HG03060 (cell line): ENCODE measurements around the gene TRIM21.
"Not testable (repeated sequence)": the region's sequence is repeated elsewhere in the genome, so short reads cannot be mapped to it uniquely, and the experiment has no call there.

Experiments used
- ATAC-seq: cut with Tn5 transposase; IDR thresholded peaks from one replicate; pipeline ENCODE4 v1.9.1; 2021; ENCODE audit warnings: low read depth, moderate number of reproducible peaks; ENCODE audit not compliant: unreplicated experiment

The TRIM21 gene

DNA sequence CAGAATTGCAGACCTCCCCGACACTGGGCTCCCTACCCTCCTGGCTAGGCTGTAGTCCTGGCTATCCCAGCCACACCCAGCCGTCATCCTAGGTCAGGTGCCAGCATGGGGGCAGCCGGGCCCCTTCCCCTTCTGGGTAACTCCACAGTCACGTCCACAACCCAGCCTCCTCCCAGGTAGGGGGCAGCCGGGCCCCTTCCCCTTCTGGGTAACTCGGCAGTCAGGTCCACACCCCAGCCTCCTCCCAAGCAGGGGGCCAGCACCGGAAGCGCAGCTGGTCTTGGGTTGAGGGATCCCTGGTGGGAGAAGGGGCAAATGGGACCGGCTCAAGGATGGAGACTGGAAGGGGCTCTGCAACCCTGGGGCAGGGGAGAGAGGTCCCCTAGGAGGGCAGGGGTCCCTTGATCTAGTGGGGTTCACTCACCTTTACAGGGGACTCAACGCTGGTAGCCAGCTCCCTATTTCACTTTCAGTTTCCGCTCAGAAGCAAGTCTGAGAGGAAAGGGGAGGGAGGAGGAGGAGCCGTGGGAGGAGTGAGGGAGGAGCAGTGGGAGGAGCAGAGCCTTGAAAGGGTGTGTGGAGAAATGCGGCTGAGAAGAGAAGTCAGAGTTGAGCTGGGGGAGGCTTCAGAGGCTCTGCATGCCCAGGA lies at the start of gene TRIM21:
TSS of gene TRIM21 (minus strand) at position 494 of the 649 bp plus-strand sequence. CDS start 3,293 bp downstream, outside the sequence.
- peak; percentile 100 for ATAC-seq

DNA sequence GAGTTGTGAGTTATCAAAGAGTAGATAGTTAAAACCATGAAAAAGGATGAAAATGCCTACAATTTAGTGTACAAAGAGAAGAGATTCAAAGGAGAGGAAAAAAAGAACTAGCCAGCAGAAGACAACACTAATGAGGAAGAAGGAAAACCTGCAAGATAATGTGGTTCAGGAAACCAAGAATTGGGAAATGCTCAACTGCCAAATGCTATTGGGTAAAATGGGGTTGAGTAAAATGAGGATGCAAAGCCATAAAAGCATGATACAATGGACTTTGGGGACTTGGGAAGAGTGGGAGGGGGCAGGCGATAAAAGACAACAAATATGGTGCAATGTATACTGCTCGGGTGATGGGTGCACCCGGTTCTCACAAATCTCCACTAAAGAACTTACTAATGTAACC lies 48.0 kb upstream of the TRIM21 start:
- ATAC-seq: no peak

GRCh38 chr11:4436411-4436810 lies 42.9 kb upstream of the TRIM21 start:
- no peak for ATAC-seq

GRCh38 chr11:4433856-4434255 lies 40.4 kb upstream of the TRIM21 start:
- ATAC-seq: no peak

DNA sequence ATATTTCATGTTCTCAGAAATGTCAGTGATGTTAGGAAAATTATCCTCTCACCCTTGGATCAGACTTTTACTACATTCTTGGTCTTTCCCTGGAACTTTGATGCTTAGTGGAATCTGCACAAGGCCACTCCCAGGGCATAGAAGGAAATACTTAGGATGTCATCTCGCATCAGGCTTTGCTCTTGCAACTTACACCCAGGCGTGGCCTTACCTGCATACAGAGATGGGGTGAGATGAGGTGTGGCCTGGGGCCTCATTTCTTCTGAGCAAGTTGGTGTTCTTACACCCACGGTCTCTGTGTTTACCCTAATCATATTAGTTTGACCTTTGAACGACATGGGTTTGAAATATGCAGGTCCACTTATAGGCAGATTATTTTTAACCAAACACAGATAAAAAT lies 36.5 kb upstream of the TRIM21 start:
- ATAC-seq: no peak

GRCh38 chr11:4418403-4418802 lies 24.9 kb upstream of the TRIM21 start:
- no peak for ATAC-seq

DNA sequence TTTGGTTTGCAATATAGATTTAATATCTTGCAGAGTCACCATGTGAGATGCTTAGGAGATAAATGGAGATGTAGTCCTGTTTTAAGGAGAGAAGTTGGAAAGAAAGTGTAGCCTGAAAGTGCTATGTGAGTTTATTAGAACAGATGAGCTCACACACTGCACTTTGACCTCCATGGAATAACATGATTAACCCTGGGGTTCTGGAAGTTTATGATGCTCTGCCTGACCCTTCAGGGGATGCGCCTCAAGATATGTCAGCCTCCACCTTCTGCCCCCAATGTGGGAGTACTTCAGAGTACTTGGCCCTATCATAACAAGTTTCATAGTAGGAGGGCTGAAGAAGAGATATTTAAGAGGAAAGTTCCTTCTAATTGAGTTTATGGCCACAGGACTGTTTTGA lies 23.3 kb upstream of the TRIM21 start:
- no peak for ATAC-seq

DNA sequence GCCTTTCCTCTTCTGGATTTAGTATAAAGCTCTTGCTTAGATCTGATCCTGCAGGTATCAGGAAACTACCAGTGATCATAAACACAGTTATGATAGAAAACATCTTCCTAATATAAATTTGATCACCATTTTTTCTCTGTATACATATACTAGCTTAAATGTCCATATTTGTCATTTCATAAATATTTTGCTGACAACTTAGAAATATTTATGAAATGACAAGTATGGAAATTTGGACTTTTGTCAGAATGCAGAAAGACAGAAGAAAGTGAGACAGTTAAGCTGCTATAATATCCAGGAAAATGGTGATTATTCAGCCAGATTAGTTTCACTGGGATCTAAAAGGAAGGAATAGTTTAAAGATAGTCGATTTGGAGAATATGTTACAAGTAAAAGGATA lies 22.8 kb upstream of the TRIM21 start:
- no peak for ATAC-seq

DNA sequence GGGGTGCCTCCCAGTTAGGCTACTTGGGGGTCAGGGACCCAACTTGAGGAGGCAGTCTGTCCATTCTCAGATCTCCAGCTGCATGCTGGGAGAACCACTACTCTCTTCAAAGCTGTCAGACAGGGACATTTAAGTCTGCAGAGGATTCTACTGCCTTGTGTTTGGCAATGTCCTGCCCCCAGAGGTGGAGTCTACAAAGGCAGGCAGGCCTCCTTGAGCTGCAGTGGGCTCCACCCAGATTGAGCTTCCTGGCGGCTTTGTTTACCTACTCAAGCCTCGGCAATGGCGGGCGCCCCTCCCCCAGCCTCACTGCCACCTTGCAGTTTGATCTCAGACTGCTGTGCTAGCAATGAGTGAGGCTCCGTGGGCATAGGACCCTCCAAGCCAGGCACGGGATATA lies 12.7 kb upstream of the TRIM21 start:
- not testable (repeated sequence) for ATAC-seq

- ATAC-seq: no peak
Measured at GRCh38 chr11:4393858-4394223, 339 bp upstream of the TRIM21 start.

GRCh38 chr11:4388221-4388620 lies 5.3 kb downstream of the TRIM21 start:
- ATAC-seq: no peak

DNA sequence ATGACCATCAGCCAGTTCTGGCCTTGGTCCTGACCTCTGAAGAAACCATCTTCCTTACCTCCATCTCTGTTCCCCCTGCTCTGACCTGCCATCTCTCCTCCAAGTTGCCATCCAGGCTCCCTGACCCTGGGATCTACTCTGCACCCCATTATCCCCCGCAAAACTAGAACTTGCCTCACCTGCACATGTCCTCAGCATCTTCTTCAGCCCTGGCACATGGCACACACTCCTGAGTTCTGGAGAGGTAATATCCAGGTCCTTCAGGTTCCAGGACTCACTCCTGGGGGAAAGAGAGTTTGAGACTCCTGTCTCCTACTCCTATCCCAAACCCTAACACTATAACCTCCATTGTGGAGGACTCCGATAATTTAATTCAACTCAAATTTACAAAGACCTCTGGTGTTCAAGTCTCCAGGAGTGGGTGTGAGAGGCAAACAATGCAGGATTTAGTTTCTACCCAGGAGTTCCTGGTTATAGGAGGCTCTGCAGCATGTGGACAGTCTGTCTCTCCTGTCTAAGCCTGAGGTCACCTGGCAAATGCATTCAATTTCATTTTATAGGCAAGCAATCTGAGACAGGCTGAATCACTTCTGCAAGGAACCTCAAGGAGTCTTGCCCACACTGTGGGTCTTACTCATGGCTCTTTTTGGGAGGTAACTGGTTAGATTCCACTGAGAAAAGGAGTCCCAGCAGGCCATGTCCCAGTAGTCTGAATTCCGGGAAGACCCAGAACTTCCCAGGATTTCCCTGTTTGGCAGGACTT lies 7.3 kb downstream of the TRIM21 start:
- ATAC-seq: no peak

DNA sequence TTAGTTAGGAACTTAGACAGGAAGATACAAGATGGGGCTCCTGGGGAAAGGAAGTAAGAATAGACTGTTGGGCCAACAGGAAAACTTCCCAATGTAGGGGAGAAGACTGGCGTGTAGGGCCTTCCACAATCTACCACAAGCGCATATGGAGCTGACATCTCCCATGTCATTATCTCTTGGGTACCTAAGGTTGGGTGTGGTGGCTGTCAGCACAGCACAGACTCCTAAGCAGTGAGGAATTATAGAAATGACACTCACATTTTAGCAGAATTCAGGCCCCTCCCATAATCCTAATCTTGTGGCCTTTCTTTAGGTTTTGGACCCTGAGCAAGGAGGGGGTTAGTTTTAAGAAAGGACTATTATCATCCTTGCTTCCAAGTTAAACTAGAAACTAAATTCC lies 11.6 kb downstream of the TRIM21 start:
- no peak for ATAC-seq

DNA sequence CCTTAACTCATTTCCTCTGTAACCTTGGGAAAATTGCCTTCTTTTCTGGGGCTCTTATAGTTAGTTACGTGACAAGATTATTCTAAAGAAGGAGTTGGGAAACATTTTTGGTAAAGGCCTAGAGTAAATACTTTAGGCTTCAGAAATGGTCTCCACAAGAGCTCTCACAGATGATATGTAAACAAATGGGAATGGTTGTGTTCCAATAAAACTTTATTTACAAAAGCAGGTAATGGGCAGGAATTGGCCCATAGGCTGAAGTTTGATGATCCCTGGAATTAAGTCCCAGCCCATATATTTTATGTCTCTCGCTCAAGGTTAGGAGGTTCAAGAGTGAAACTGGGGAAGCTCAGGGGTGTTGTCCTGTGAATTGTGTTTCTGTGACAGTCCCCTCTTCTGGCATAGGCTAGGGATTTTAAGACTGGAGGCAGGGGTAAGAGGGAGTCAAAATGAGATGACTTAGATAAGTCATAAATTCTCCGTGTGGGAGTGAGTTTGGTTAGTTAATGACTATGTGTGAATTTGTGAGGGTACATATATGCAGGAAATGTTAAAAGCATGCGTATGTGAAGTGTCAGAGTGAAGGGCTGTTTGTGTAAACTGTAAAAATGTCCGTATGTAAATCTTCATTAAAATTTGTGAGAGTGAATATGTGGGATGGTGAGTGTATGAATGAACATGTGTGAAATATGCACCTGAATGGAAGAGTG lies 17.9 kb downstream of the TRIM21 start:
- no peak for ATAC-seq

GRCh38 chr11:4370166-4370565 lies 23.3 kb downstream of the TRIM21 start:
- no peak for ATAC-seq

DNA sequence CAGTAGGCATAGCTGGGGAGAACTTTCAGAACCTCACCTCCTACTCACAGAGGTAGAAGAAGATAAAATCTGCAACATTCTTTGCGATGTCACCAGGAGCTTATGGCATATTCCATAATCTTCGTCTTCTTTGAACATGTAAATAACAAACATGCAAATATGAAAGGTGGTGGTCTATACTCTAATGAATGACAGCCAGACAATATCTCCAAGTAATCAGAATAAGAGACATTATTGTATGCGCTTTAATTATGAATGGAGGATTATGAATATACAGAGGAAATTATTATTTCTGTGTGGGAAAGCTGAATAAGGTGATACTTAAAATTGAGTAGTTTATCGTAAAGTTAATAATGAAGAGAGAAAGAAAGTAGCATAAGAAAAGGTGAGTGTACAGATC lies 25.2 kb downstream of the TRIM21 start, which contains the start of gene OR52B4:
TSS of gene OR52B4 (minus strand) at position 101 of the 400 bp plus-strand sequence. CDS start at position 10, 91 bp downstream.
- ATAC-seq: no peak

DNA sequence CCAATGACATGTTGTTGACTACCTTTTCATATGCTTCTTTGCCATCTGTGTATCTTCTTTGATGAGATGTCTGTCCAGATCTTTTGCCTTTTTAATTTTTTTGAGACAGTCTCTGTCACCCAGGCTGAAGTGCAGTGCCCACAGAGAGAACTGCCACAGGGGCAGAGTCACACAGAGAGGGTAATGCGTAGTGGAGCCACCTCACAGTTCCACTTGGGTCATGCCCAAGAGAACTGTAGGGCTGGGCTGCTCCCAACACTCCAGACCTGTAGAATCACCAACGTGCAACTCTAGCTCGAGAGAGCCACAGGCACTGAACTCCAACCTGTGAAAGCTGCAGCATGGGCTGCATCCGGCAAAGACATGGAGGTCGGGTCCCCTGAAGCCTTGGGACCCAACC lies 45.4 kb downstream of the TRIM21 start:
- not testable (repeated sequence) for ATAC-seq

DNA sequence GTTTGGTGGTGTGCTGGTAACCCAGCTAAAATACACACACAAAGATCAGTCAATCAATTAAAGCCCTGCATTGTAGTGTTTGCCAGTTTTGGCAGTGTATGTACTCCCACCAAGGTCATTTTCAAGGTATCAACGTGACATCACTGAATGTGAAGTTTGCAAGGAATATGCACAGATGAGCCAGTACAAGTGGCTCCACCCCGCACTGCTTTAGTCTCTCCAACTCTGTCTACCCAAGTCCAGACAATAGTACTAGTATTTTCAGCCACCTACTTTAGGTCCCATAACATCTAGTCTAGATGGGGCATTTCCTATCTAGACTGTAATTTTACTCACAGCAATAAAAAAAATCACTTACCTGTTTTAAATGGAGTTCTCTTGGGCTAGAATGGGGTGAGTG lies 48.1 kb downstream of the TRIM21 start:
- ATAC-seq: not testable (repeated sequence)
